ENCODE data around the gene KASH5. TPM values are rescaled to one million over a fixed set of nuclear protein-coding genes. Genes with fewer than 3 reads are reported as not detected.

Gene KASH5
- total and polyA plus RNA-seq, 2 experiments from 2014 or later = 0.44 TPM; not detected in 1

GRCh38 chr19:49398931-49399330, 10.9 kb downstream of the KASH5 start (continued):
- TF ChIP-seq, protein P1, sequence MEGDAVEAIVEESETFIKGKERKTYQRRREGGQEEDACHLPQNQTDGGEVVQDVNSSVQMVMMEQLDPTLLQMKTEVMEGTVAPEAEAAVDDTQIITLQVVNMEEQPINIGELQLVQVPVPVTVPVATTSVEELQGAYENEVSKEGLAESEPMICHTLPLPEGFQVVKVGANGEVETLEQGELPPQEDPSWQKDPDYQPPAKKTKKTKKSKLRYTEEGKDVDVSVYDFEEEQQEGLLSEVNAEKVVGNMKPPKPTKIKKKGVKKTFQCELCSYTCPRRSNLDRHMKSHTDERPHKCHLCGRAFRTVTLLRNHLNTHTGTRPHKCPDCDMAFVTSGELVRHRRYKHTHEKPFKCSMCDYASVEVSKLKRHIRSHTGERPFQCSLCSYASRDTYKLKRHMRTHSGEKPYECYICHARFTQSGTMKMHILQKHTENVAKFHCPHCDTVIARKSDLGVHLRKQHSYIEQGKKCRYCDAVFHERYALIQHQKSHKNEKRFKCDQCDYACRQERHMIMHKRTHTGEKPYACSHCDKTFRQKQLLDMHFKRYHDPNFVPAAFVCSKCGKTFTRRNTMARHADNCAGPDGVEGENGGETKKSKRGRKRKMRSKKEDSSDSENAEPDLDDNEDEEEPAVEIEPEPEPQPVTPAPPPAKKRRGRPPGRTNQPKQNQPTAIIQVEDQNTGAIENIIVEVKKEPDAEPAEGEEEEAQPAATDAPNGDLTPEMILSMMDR (conservative IDR thresholded peaks at IDR 0.05; ENCODE audit: low read depth in 2 of 2) = no peak
- TF ChIP-seq ZNF114 (CRISPR knock-in tag; IDR thresholded peaks at IDR 0.05) = no peak
- no peak for TF ChIP-seq ZNF462 (CRISPR knock-in tag; IDR thresholded peaks at IDR 0.05)
- no peak for TF ChIP-seq EZH2phosphoT487 (IDR thresholded peaks at IDR 0.05; ENCODE audit: unreplicated experiment)

DNA sequence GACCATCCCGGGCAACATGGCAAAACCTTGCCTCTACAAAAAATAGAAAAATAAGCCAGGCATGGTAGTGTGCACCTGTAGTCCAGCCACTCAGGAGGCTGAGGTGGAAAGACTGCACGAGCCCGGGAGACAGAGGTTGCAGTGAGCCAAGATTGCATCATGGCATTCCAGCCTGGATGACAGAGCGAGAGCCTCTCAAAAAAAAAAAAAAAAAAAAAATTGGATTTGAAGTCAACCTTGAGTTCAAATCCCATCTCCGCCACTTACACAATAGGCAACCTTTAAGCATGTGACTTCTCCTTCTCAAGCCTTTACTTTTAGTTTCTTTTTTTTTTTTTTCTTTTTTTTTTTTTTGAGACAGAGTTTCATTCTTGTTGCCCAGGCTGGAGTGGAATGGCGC, 12.0 kb downstream of the KASH5 start:
- Histone ChIP-seq H2AFZ (no peak overlapping the region), H3F3A (replicated peaks; ENCODE audit: low read depth) (peaks cover 9% of the 10 kb centered on the region; the same call in 1 of the 2 replicates), H3K27ac (ENCODE audit: low read depth) (no peak overlapping the region), H3K4me3 (no peak overlapping the region), H3K4me1 (ENCODE audit: insufficient read depth) (peaks cover 20% of the 10 kb centered on the region), H4K20me1 (replicated peaks; ENCODE audit: insufficient read depth) (no peaks in the 10 kb centered on the region), H3K27me3 (ENCODE audit: insufficient read depth) (no peaks in the 10 kb centered on the region), H3K4me2 (no peak overlapping the region), H3K9me2 (ENCODE audit: insufficient read depth) (0 out of 2 replicates have a peak, but pooled peaks cover 3% of the 10 kb centered on the region), H3K79me2 (replicated peaks; ENCODE audit: insufficient read depth) (no peaks in the 10 kb centered on the region), H3K36me3 (ENCODE audit: insufficient read depth) (no peaks in the 10 kb centered on the region)
- ATAC-seq (no peak), DNase-seq (ENCODE audit: low spot score) (no peak)
- no peak overlapping the region for H3K4me3 Mint-ChIP-seq
- peaks cover 29% of the 10 kb centered on the region for H3K27me3 Mint-ChIP-seq (ENCODE audit: insufficient read depth, low read depth, poor library complexity)
- no peaks in the 10 kb centered on the region; the same call in 2 of the 3 replicates for H3K9me3 Mint-ChIP-seq
- H3K36me3 Mint-ChIP-seq (ENCODE audit: low read depth) = no peaks in the 10 kb centered on the region
- H3K4me1 Mint-ChIP-seq = peaks cover 49% of the 10 kb centered on the region
- no peak overlapping the region for H3K27ac Mint-ChIP-seq
- TF ChIP-seq ZNF462 (CRISPR knock-in tag; IDR thresholded peaks at IDR 0.05) = no peak
- no peak for TF ChIP-seq POLR2AphosphoS5 (IDR thresholded peaks at IDR 0.05; ENCODE audit: low read depth)

Data from GM23338 (cell line).